Neural crest cell (in vitro differentiated cells): ENCODE measurements around the gene PEX5L. TPM values are rescaled to one million over a fixed set of nuclear protein-coding genes. Genes with fewer than 3 reads are reported as not detected.

ENCODE experiments used
- DNase-seq: peaks from one replicate; pipeline ENCODE4 v3.0.0; 2021; ENCODE audit warnings: low read depth, mixed read lengths, low spot score
- H3K27ac Mint-ChIP-seq: one replicate; pipeline ENCODE4 v1.8.0; 2021; ENCODE audit warnings: mild to moderate bottlenecking, mixed read lengths; ENCODE audit not compliant: unreplicated experiment
- H3K27me3 Mint-ChIP-seq: 2 replicates; pipeline ENCODE4 v1.8.0; 2021; ENCODE audit warnings: low read depth, mild to moderate bottlenecking, mixed read lengths
- H3K36me3 Mint-ChIP-seq: 2 replicates; pipeline ENCODE4 v1.8.0; 2021; ENCODE audit warnings: low read depth, mild to moderate bottlenecking, mixed read lengths
- H3K4me1 Mint-ChIP-seq: 2 replicates; pipeline ENCODE4 v1.8.0; 2021; ENCODE audit warnings: mixed read lengths
- H3K4me3 Mint-ChIP-seq: one replicate; pipeline ENCODE4 v1.8.0; 2021; ENCODE audit warnings: mild to moderate bottlenecking, mixed read lengths
- H3K9me3 Mint-ChIP-seq: 2 replicates; pipeline ENCODE4 v1.8.0; 2021; ENCODE audit warnings: mixed read lengths
- total RNA-seq: library from RNA; stranded (reverse); gene quantifications from 2 replicates; pipeline ENCODE4 v1.2.1, GENCODE V29; 2021
- TF ChIP-seq, protein P1 (sequence below): fragments of 200-600 bp; sonication (generic); conservative IDR thresholded peaks from 2 replicates; pipeline ENCODE4 v1.5.0; 2021; ENCODE audit warnings: antibody characterized with exemption, mild to moderate bottlenecking

The PEX5L gene
- total RNA-seq, 1 donor from 2014 or later, result 0.96 TPM

DNA sequence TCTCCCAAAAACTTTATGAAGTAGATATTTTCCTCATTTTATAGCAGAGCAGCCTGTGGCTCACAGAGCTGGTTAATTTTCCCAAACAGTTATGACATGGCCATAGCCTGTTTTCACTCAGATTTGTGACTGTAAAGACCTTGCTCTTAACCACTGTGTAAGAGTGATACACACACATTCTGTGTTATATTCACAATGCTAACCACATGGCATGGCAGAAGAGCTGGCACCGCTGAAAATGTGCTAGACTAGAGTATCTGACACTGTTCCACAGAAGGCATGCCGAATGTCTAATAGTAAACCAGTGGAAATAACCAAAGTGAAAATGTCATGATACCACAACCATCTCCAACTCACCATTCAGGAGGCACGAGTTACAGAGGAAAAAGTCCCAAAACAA, 71.8 kb downstream of the PEX5L start:
- H3K27ac Mint-ChIP-seq, result no peak overlapping the region
- H3K9me3 Mint-ChIP-seq, result no peaks in the 10 kb centered on the region
- H3K4me1 Mint-ChIP-seq, result no peaks in the 10 kb centered on the region
- no peak for DNase-seq
- no peak overlapping the region for H3K4me3 Mint-ChIP-seq
- TF ChIP-seq, protein P1, sequence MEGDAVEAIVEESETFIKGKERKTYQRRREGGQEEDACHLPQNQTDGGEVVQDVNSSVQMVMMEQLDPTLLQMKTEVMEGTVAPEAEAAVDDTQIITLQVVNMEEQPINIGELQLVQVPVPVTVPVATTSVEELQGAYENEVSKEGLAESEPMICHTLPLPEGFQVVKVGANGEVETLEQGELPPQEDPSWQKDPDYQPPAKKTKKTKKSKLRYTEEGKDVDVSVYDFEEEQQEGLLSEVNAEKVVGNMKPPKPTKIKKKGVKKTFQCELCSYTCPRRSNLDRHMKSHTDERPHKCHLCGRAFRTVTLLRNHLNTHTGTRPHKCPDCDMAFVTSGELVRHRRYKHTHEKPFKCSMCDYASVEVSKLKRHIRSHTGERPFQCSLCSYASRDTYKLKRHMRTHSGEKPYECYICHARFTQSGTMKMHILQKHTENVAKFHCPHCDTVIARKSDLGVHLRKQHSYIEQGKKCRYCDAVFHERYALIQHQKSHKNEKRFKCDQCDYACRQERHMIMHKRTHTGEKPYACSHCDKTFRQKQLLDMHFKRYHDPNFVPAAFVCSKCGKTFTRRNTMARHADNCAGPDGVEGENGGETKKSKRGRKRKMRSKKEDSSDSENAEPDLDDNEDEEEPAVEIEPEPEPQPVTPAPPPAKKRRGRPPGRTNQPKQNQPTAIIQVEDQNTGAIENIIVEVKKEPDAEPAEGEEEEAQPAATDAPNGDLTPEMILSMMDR, result no peak
- H3K27me3 Mint-ChIP-seq, result no peaks in the 10 kb centered on the region
- H3K36me3 Mint-ChIP-seq, result no peaks in the 10 kb centered on the region

GRCh38 chr3:179962629-179963387, 73.9 kb downstream of the PEX5L start:
- TF ChIP-seq, protein P1, result no peak
- no peak for DNase-seq
- Mint-ChIP-seq H3K36me3 (no peaks in the 10 kb centered on the region), H3K9me3 (no peaks in the 10 kb centered on the region), H3K27me3 (no peaks in the 10 kb centered on the region), H3K27ac (no peak overlapping the region), H3K4me3 (no peak overlapping the region), H3K4me1 (no peaks in the 10 kb centered on the region)

DNA sequence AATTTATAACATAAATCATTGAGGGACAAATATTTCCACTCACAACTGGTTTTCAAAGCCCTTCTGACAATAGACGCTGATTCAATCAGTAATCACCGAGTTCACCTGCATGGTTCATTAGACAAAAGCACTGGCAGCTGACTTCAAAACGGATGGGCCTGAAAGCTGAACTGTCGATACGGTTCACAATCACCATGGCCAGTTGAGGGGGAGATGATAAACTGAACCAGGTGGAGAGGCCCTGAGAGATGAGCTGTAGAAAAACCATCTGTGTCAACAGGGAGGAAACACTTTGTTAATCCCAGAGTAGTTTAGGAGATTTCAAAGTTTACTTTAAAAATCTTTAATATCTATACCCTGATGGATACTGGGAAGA, 75.0 kb downstream of the PEX5L start:
- Mint-ChIP-seq H3K27me3 (no peaks in the 10 kb centered on the region), H3K27ac (no peak overlapping the region), H3K36me3 (no peaks in the 10 kb centered on the region), H3K4me1 (no peaks in the 10 kb centered on the region), H3K9me3 (no peaks in the 10 kb centered on the region), H3K4me3 (no peak overlapping the region)
- TF ChIP-seq, protein P1, result no peak
- no peak for DNase-seq

DNA sequence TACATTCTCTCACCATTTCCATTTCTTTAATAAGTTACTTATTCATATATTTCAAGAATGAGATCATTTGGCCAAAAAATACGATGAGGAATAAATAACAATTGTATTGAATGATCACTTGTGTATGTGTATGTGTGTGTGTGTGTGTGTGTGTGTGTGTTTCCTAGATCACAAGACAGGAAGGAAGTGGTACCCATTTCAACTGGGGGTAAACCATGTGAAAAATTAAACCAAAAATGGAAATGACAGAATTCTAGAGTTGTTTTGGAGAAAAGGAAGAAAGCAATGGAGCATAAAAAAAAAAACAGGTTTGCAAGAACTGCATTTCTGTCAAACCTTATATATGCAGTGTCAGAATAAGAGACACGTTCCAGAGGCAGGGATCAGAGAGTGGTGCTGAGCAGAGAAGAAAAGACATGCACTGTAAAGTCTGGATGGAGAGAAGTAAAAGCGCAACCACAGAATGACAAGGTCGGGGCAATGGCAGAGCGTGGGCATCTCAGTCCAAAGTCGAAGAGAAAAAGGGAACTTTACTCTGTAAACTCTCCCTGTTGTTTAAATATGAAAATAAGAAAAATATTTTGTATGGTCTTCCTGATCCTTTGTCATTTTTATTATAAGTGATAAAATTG, 75.5 kb downstream of the PEX5L start:
- Mint-ChIP-seq H3K4me3 (no peak overlapping the region), H3K4me1 (no peaks in the 10 kb centered on the region), H3K27ac (no peak overlapping the region), H3K36me3 (no peaks in the 10 kb centered on the region), H3K9me3 (no peaks in the 10 kb centered on the region), H3K27me3 (no peaks in the 10 kb centered on the region)
- TF ChIP-seq, protein P1, result no peak
- DNase-seq, result no peak

GRCh38 chr3:179958759-179959158, 78.0 kb downstream of the PEX5L start:
- H3K27me3 Mint-ChIP-seq, result no peaks in the 10 kb centered on the region
- H3K4me1 Mint-ChIP-seq, result no peaks in the 10 kb centered on the region
- no peak for DNase-seq
- H3K4me3 Mint-ChIP-seq, result no peak overlapping the region
- no peaks in the 10 kb centered on the region for H3K36me3 Mint-ChIP-seq
- no peaks in the 10 kb centered on the region for H3K9me3 Mint-ChIP-seq
- H3K27ac Mint-ChIP-seq, result no peak overlapping the region
- TF ChIP-seq, protein P1, result no peak
